Stimulated activated CD8-positive, alpha-beta memory T cell treated with anti-CD3 and anti-CD28 coated beads, Interleukin-15, amount 100 ng/mL, for 24 hours (primary cell): ENCODE measurements around the gene OFD1.

Source experiments
- DNase-seq: peaks from one replicate; pipeline ENCODE4 v3.0.0-alpha.2; 2020; ENCODE audit warnings: low read depth

OFD1 gene, protein sequence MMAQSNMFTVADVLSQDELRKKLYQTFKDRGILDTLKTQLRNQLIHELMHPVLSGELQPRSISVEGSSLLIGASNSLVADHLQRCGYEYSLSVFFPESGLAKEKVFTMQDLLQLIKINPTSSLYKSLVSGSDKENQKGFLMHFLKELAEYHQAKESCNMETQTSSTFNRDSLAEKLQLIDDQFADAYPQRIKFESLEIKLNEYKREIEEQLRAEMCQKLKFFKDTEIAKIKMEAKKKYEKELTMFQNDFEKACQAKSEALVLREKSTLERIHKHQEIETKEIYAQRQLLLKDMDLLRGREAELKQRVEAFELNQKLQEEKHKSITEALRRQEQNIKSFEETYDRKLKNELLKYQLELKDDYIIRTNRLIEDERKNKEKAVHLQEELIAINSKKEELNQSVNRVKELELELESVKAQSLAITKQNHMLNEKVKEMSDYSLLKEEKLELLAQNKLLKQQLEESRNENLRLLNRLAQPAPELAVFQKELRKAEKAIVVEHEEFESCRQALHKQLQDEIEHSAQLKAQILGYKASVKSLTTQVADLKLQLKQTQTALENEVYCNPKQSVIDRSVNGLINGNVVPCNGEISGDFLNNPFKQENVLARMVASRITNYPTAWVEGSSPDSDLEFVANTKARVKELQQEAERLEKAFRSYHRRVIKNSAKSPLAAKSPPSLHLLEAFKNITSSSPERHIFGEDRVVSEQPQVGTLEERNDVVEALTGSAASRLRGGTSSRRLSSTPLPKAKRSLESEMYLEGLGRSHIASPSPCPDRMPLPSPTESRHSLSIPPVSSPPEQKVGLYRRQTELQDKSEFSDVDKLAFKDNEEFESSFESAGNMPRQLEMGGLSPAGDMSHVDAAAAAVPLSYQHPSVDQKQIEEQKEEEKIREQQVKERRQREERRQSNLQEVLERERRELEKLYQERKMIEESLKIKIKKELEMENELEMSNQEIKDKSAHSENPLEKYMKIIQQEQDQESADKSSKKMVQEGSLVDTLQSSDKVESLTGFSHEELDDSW

GRCh38 chrX:13734278-13735172, at the start of gene OFD1, which contains the start of gene TRAPPC2:
Gene OFD1 (plus strand): TSS chrX:13734748. CDS start chrX:13735072, 324 bp downstream.
Gene TRAPPC2 (minus strand): TSS chrX:13734620. CDS start chrX:13719963, 14,657 bp downstream.
- DNase-seq, result peak; percentile 49

DNA sequence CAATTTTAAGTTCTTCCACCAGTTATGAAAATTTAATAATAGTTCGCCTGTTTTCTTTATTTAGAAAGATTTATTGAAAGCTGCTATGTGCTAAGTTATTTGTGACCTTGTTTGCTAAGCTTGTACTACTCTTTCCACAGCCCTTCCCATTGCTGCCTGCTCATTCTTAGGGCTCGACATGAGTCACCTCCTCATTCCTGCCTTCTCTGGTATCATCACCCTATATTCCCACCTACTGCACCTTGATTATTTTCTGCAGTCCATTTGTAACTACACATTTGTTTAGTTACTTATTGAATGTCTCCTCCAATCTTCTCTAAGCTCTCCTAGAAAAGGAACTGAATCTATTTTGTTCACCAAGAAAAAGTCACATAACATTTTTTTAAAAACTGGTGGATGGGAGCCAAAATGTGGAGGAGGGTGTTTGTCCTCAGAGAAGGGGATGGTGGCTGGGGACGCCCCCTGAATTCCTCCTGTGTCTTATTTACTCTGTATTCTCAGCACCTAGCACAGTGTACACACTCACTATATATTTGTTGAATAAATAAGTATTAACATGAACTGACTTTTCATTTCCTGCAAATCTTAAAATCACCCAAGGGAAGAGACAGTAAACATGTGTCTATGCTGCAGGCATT, 49.3 kb upstream of the OFD1 start:
- DNase-seq, result no peak

GRCh38 chrX:13687203-13687602, 47.3 kb upstream of the OFD1 start:
- DNase-seq, result no peak

DNA sequence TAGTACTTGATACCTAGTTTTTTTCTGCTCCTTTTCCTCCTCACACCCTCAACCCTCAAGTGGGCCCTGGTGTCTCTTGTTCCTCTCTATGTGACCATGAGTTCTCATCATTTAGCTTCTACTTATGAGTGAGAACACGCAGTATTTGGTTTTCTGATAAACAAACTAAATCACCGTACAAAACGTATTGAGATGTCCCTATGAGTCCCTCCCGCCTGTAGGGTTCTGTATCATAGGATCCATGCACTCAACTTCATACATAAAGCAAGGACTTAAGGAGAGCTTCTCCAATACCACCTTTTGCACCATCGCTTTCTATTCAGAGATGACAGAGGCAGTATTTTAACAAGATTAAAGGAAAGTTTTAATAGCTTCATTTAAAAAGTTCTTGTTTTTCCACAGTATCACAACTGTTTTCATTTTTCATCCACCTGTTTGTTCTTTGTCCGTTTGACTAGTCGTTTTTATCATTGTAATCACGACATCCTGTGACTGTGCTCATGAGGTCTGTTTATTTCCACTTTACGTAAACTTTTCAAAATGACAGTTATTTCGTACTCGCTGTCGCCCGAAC, 46.1 kb upstream of the OFD1 start:
- no peak for DNase-seq

DNA sequence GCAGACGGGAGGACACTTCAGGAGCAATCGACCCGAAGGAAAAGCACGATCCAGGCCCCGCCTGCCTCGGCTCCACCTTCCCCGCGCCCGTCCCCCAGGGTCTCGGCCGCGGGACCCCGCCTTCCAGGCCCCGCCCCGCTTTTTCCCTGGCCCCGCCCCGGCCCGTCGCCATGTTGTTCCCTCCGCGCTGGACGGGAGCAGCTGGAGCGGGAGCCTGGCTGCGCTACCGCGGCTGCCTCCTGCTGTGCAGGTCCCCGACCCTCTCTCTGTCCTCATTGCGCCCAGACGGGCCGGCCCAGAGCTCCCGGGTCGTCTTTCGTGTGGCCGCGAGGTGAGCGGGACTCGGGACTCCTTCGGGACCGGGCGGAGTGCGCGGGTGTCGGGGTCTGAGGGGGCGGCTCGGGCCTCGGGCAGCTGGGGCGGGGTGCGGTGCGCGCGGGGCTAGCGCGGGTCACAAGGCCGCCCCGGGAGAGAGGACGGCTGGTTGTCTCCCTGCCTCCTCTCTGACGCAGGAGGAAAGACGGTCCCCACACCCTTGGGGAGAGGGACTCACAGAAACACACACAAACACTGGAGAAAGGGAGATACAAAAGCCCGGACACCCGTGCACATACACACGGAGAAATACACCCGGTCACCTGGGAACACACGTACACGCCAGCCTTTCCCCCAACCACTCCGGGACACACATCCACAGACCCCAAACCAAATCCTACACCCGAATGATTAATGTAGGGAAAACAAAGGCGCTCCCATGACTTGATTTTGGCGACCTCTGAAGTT, 45.4 kb upstream of the OFD1 start, which contains the start of gene RAB9A:
RAB9A (plus strand) TSS at position 171 of the 783 bp plus-strand sequence. CDS start 19,619 bp downstream, outside the sequence.
- DNase-seq, result peak; percentile 55

DNA sequence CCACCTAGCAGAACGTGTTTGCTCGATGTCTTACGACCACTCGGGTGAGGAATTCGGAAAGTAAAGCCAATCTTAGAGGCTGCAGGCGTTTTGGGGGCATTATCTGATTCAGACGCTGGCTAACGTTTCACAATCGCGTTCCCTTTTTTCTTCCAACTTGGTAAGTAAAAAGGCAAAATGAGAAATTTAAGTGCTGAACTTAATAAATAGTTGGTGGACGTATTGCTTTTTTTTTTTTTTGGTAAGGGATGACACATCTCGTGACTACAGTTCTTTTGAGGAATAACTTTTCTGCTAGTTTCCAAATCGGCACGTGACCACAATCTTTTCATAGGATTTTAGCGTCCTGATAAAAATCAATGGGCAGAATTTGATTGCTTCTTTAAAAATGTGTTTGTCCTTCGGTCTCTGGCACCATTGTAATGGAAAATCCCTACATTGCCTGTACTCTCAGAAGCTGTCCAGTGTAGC, 44.8 kb upstream of the OFD1 start:
- DNase-seq, result no peak

- DNase-seq, result no peak
Measured at GRCh38 chrX:13690836-13691235, 43.7 kb upstream of the OFD1 start.

DNA sequence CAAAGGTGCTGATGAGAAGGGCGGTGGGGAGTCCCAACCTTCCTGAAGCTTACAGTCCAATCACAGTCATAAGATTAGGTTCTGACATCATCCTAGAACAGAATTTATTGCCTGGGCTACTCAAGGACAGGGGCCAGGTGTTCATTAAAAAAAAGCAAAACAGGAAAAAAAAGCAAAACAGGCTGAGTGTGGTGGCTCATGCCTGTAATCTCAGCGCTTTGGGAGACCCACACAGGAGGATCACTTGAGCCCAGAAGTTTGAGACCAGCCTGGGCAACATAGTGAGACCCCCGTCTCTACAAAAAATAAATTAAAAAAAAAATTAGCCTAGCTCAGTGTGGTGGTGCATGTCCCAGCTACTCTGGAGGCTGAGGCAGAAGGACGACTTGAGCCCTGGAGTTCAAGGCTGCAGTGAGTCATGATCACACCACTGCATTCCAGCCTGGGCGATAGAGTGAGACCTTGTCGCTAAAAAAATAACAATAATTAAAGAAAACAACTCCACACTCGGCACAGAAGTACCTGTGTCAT, 42.6 kb upstream of the OFD1 start:
- DNase-seq, result no peak

DNA sequence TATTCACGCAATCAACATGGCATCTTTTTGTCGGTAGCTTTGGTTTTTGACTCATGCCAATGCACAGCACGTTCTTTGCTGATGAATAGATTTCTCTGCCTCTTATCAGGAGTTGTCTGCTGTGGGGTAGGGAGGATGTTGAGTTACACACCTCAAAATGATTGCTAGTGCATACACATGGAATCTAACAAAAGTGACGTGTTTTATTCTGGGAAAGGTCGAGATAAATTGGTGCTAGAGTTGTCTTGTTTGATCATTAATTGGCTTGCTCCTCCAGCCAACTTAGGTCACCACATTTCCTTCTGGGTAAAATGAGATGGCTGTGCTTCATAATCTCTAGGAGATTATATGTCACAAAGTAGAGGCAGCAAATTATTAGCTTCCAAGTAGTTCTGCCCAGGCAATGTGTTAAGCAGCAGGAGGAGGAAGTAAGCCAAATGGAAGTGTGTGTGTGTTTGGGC, 41.7 kb upstream of the OFD1 start:
- DNase-seq, result no peak

- DNase-seq, result no peak
Measured at GRCh38 chrX:13693341-13693961, 41.1 kb upstream of the OFD1 start.

GRCh38 chrX:13694359-13694758, 40.2 kb upstream of the OFD1 start:
- no peak for DNase-seq

DNA sequence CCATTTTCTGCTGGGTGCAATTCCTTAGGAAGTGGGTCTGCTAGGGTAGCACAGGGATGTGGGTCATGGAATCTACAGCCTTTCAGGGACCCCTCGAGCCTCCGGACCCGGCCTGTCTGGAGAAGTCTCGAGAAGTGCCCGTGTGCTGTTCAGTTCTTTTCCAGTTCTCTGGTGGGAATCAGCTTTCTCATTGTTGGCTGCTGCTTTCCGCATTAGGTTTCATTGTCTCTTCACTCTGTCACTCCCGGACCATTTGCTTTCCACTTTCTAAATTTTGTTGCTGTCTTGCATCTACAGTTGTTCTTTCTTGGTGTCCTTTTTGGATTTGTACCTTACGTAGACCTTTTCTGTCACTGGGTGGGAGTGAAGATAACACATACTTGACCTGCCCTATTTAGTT, 39.6 kb upstream of the OFD1 start:
- DNase-seq, result no peak

GRCh38 chrX:13695601-13696115, 38.9 kb upstream of the OFD1 start:
- DNase-seq, result no peak

- no peak for DNase-seq
Measured at GRCh38 chrX:13697455-13697854, 37.1 kb upstream of the OFD1 start.

DNA sequence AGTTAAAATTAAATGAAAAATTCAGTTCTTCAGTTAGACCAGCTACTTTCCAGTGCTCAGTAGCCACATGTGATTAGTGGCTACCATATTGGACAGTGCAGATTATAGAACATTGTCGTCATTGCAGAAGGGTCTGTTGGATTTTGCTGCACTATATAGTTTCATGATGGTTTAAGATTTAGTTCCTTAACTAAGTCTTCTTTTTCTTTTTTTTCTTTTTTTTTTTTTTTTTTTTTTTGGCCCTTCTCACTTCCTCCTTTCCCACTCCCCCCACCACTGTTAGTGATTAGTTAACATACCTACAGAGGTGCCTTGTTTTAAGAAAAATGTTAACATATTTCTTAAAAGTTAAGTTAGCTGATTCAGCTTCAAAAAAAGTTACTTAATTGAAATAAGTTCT, 36.6 kb upstream of the OFD1 start:
- DNase-seq, result no peak

GRCh38 chrX:13698432-13698831, 36.1 kb upstream of the OFD1 start:
- DNase-seq, result no peak

- DNase-seq, result no peak
Measured at GRCh38 chrX:13699183-13699826, 35.2 kb upstream of the OFD1 start.

DNA sequence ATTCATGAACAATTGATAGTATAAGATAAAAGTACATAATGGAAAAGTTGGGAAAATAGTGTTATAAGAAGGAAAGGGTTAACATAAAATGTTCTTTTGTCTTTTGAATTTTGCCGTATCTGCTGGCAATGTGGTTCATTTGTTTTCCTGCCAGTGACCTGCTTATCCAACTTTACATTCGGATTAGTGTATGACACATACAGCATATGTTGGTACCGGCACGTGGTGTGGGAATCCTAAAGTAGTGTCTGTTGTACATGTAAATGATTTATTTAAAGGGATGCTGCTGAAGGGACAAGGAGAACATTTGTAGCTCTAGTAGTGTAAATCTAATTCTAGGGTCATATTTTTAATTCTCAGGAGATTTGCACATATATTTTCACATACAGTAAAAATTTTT, 34.2 kb upstream of the OFD1 start:
- no peak for DNase-seq
